ENCODE results near the gene GSTM4.
A peak's percentile ranks its signal among the peaks of the same experiment; 100 is the strongest.

DNA sequence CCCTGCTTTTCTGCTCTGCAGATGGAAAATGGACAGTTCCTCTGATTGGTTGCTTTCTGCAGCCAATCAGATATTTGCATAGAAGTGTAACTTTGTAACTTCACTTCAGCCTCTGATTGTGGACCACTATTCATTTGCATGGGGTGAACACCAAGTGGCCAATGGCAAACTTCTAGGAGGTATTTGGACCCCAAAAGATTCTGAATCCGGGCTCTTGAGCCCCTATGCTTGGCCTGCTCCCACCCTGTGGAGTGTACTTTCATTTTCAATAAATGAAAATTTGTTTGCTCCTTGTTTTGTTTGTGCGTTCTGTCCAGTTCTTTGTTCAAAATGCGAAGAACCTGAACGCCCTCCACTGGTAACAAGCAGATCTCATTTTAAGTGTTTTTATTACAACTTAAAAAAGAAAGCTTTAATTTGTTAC lies 6.4 kb upstream of the GSTM4 start:
- TF ChIP-seq POLR2A (IDR thresholded peaks at IDR 0.05; ENCODE audit: low read length) (no peak), KDM1A (IDR thresholded peaks at IDR 0.05; ENCODE audit: low read depth) (no peak), RNF2 (IDR thresholded peaks at IDR 0.05; ENCODE audit: borderline replicate concordance, low read depth) (no peak), RAD21 (conservative IDR thresholded peaks at IDR 0.05 in 1 of 2, IDR thresholded peaks at IDR 0.05 in 1 of 2) (peak; percentile 48 to 50), SMC3 (IDR thresholded peaks at IDR 0.05) (peak; percentile 36; the same call in 1 of the 3 replicates), CEBPB (IDR thresholded peaks at IDR 0.05) (no peak), PHF8 (IDR thresholded peaks at IDR 0.05; ENCODE audit: borderline replicate concordance, low read depth) (no peak), MAX (IDR thresholded peaks at IDR 0.05) (no peak), ESRRA (IDR thresholded peaks at IDR 0.05; ENCODE audit: borderline replicate concordance, low read length) (no peak), ELK1 (IDR thresholded peaks at IDR 0.05; ENCODE audit: low read depth, low read length) (no peak), MAFK (IDR thresholded peaks at IDR 0.05; ENCODE audit: partially characterized antibody) (no peak), CHD2 (IDR thresholded peaks at IDR 0.05; ENCODE audit: low read length, partially characterized antibody) (no peak)
- TF ChIP-seq, protein P1, sequence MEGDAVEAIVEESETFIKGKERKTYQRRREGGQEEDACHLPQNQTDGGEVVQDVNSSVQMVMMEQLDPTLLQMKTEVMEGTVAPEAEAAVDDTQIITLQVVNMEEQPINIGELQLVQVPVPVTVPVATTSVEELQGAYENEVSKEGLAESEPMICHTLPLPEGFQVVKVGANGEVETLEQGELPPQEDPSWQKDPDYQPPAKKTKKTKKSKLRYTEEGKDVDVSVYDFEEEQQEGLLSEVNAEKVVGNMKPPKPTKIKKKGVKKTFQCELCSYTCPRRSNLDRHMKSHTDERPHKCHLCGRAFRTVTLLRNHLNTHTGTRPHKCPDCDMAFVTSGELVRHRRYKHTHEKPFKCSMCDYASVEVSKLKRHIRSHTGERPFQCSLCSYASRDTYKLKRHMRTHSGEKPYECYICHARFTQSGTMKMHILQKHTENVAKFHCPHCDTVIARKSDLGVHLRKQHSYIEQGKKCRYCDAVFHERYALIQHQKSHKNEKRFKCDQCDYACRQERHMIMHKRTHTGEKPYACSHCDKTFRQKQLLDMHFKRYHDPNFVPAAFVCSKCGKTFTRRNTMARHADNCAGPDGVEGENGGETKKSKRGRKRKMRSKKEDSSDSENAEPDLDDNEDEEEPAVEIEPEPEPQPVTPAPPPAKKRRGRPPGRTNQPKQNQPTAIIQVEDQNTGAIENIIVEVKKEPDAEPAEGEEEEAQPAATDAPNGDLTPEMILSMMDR (IDR thresholded peaks at IDR 0.05) = peak; percentile 55
- TF ChIP-seq, protein P2, sequence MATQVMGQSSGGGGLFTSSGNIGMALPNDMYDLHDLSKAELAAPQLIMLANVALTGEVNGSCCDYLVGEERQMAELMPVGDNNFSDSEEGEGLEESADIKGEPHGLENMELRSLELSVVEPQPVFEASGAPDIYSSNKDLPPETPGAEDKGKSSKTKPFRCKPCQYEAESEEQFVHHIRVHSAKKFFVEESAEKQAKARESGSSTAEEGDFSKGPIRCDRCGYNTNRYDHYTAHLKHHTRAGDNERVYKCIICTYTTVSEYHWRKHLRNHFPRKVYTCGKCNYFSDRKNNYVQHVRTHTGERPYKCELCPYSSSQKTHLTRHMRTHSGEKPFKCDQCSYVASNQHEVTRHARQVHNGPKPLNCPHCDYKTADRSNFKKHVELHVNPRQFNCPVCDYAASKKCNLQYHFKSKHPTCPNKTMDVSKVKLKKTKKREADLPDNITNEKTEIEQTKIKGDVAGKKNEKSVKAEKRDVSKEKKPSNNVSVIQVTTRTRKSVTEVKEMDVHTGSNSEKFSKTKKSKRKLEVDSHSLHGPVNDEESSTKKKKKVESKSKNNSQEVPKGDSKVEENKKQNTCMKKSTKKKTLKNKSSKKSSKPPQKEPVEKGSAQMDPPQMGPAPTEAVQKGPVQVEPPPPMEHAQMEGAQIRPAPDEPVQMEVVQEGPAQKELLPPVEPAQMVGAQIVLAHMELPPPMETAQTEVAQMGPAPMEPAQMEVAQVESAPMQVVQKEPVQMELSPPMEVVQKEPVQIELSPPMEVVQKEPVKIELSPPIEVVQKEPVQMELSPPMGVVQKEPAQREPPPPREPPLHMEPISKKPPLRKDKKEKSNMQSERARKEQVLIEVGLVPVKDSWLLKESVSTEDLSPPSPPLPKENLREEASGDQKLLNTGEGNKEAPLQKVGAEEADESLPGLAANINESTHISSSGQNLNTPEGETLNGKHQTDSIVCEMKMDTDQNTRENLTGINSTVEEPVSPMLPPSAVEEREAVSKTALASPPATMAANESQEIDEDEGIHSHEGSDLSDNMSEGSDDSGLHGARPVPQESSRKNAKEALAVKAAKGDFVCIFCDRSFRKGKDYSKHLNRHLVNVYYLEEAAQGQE (IDR thresholded peaks at IDR 0.05) = no peak
